T-helper 2 cell treated with Interferon-gamma antibody and Interleukin-4, amounts not matched to agents 5 μg/mL and 100 μg/mL, for 36 hours (primary cell): Measurements from ENCODE around the gene ZC3H7B.

Experiments used
- DNase-seq: peaks from one replicate; pipeline ENCODE4 v3.0.0; 2021; ENCODE audit warnings: low spot score
- H3K27ac Mint-ChIP-seq: one replicate; pipeline ENCODE4 v1.8.0; 2021; ENCODE audit warnings: mild to moderate bottlenecking, mixed read lengths
- H3K27me3 Mint-ChIP-seq: one replicate; pipeline ENCODE4 v1.8.0; 2021; ENCODE audit warnings: low read depth, mixed read lengths
- H3K36me3 Mint-ChIP-seq: one replicate; pipeline ENCODE4 v1.8.0; 2021; ENCODE audit warnings: low read depth, mixed read lengths
- H3K4me1 Mint-ChIP-seq: one replicate; pipeline ENCODE4 v1.8.0; 2021; ENCODE audit warnings: low read depth, mixed read lengths
- H3K4me3 Mint-ChIP-seq: one replicate; pipeline ENCODE4 v1.8.0; 2022; ENCODE audit warnings: mild to moderate bottlenecking, moderate library complexity, mixed read lengths
- H3K9me3 Mint-ChIP-seq: one replicate; pipeline ENCODE4 v1.8.0; 2021; ENCODE audit warnings: mixed read lengths

ZC3H7B gene

DNA sequence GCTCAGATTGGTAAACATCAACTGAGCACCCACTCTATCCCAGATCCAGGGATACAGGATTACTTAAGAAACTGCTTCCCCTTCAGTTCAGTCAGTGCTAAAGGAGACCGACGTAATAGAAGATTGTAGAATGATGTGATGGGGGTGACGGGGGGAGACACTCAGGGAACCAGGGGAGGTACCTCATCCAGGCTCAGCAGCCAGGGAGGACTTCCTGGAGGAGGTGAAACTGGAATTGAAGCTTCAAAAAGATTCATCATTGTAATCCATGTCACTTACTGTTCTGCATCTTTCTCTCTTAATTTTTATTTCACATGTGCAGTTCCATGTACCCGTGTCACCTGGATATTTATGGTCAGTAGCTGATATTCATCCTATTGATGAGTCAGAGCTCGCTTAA lies 61.3 kb downstream of the ZC3H7B start:
- H3K27me3 Mint-ChIP-seq: peaks cover 6% of the 10 kb centered on the region
- no peak overlapping the region for H3K27ac Mint-ChIP-seq
- DNase-seq: no peak

DNA sequence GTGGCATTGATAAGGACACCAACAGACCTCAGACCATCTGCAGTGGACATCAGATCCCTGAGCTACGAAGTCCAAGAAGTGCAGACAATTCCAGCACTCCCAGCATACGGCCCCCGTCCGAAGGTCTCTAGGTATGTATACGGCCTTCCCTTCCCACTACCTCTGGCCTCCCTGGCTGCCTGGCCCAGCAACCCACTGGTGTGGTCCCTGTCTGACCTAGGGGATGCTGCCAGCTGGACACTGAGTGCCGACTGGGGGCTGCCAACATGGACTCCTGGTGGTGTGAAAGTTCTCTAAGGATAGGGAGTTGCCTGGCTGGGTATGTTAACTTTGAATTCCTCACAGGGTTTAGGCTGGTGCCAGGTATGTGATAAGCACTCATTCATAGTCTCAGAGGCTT lies 62.9 kb downstream of the ZC3H7B start:
- DNase-seq: no peak
- H3K9me3 Mint-ChIP-seq: no peaks in the 10 kb centered on the region
- H3K4me3 Mint-ChIP-seq: no peak overlapping the region
- peaks cover 6% of the 10 kb centered on the region for H3K27me3 Mint-ChIP-seq
- no peaks in the 10 kb centered on the region for H3K4me1 Mint-ChIP-seq
- peaks cover 1% of the 10 kb centered on the region for H3K36me3 Mint-ChIP-seq
- H3K27ac Mint-ChIP-seq: no peak overlapping the region

More for the DNA sequence above, 61.3 kb downstream of the ZC3H7B start:
- Mint-ChIP-seq H3K4me3 (no peak overlapping the region), H3K9me3 (no peaks in the 10 kb centered on the region), H3K4me1 (no peaks in the 10 kb centered on the region), H3K36me3 (peaks cover 4% of the 10 kb centered on the region)

DNA sequence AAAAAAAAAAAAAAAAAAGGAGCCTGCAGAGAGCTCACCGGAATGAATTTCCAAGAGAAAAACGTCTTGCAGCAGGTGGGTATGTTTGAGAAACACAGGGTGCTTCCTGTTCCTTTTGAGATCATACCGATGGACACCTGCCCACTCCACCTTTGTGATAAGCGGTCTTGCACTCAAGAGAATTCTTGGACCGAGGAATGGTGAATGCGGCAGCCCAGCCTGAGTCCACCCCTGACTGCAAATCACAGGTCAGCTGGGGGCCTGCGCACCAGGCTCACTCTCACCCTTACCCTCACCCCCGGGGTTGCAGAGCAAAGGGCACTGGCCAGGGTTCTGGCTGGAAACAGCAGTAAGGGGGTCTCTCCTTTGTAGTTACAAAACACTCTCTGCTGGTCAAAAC lies 63.6 kb downstream of the ZC3H7B start:
- no peaks in the 10 kb centered on the region for H3K9me3 Mint-ChIP-seq
- H3K27me3 Mint-ChIP-seq: peaks cover 6% of the 10 kb centered on the region
- no peaks in the 10 kb centered on the region for H3K36me3 Mint-ChIP-seq
- DNase-seq: no peak
- H3K27ac Mint-ChIP-seq: no peak overlapping the region
- no peaks in the 10 kb centered on the region for H3K4me1 Mint-ChIP-seq
- no peak overlapping the region for H3K4me3 Mint-ChIP-seq

DNA sequence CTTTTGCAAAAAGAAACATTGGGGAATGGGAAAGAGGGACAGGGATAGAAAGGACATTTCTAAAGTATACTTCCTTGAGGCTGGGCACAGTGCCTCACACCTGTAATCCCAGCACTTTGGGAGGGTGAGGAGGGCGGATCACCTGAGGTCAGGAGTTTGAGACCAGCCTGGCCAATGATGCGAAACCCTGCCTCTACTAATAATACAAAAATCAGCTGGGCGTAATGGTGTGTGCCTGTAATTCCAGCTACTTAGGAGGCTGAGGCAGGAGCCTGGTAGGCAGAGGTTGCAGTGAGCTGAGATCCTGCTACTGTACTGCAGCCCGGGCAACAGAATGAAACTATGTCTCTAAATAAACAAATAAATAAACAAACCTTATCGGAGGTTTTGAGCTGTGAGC lies 64.1 kb downstream of the ZC3H7B start:
- no peak for DNase-seq
- no peaks in the 10 kb centered on the region for H3K9me3 Mint-ChIP-seq
- H3K27ac Mint-ChIP-seq: no peak overlapping the region
- no peak overlapping the region for H3K4me3 Mint-ChIP-seq
- H3K36me3 Mint-ChIP-seq: no peaks in the 10 kb centered on the region
- peaks cover 6% of the 10 kb centered on the region for H3K27me3 Mint-ChIP-seq
- no peaks in the 10 kb centered on the region for H3K4me1 Mint-ChIP-seq

DNA sequence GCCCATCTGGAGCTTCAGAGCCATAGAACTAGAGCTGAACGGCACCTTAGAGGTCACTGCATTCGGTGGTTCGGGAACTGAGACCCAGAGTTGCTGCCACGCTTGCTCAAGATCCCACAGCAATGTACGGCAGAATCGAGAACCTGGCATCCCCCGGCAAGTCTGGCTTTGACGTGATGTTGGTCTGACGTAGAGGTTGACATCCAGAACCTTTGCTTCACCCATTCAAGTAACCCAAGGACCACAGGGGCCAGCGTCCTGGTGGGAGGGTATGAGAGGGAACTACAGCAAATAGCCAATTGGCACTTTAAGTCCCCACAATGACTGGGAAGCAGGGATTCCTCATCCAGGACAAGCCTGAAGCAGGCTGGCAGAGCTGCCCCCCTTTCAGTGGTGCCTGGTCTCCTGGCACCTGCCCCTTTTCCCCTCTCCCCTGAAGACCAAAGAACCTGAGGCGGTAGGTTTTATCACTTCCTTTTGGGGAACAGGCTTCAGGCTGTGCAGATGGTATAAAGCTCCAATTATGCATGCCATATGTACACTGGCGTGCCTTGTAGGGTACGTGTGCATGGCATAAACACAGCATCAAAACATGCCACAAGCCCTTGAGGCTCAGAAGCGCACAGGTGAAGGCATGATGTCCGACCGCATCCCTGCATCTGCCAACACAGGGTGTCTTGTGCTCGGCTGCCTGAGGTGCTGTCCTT lies 65.2 kb downstream of the ZC3H7B start:
- peaks cover 8% of the 10 kb centered on the region for H3K27me3 Mint-ChIP-seq
- H3K9me3 Mint-ChIP-seq: no peaks in the 10 kb centered on the region
- H3K36me3 Mint-ChIP-seq: no peaks in the 10 kb centered on the region
- DNase-seq: no peak
- no peak overlapping the region for H3K27ac Mint-ChIP-seq
- no peaks in the 10 kb centered on the region for H3K4me1 Mint-ChIP-seq
- H3K4me3 Mint-ChIP-seq: no peak overlapping the region

DNA sequence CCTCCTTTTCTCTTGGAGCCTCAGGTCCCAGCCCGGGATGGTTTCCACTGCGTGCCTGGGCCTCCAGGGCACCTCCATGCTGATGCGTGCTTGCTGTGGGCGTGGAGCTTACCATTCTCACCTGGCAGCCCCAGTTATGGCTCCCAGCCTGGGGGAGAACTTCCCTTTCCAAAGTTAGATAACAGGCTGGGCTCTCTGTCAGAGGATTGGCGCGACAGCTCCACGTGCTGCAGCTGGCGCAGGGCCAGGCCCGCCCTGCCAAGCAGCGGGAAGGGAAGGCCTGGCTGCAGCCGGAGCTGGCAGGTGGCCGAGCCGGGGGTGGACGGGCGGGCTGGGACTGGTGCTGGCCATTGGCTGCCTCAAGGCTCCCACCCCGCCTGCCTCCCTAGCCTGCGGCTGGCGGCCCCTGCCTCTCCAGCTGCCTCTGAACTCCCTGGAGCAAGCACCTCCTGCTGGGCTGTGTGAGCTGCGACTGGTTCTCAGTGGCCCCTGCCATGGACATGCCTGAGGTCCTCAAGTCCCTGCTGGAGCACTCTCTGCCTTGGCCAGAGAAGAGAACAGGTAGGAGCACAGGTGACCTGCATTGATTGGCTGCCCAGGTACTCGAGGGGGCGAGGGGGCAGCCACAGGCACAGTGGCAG lies 65.8 kb downstream of the ZC3H7B start:
- no peak overlapping the region for H3K4me3 Mint-ChIP-seq
- no peaks in the 10 kb centered on the region for H3K4me1 Mint-ChIP-seq
- DNase-seq: no peak
- H3K27me3 Mint-ChIP-seq: peaks cover 8% of the 10 kb centered on the region
- no peaks in the 10 kb centered on the region for H3K36me3 Mint-ChIP-seq
- H3K27ac Mint-ChIP-seq: no peak overlapping the region
- no peaks in the 10 kb centered on the region for H3K9me3 Mint-ChIP-seq

DNA sequence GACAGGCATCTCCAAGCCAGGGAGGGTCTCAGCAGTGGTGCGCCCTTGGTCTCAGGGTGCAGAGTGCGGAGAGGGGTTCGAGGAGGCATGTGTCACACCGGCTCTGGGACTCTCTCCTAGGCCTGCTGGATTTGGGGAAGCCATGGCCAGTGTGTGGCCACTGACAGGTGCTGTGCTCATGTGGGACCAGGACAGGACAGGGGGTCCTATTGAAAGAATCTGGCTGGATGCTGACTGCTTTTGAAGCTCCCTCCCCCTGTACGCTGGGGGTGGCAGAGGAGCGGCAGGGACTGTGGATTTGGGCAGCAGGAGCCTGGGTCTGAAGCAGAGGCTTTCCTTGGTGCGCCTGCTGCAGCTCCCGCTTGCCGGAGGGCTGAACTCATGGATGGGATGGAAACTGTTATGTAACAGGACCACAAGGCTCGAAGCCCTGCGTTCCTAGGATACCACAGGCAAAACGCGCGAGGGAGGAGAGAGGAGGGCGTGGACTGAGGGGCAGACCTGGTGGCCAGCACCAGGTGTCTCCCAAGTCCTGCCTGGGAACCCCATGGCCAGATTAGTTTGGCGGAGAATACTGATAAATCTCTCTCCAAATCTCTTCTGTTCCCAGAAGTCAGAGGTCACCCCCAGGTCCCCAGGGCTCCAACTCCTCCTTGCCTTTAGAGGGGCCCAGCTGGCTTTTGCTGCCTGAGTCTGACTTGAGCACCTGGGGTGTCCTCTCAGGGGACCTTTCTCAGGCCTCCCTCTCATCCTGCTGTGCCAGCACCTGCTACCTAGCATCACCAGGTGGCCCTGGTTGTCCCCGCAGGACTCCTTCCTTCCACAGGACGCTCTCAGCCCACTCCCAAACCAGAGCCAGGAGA lies 66.6 kb downstream of the ZC3H7B start:
- H3K4me1 Mint-ChIP-seq: no peaks in the 10 kb centered on the region
- H3K27me3 Mint-ChIP-seq: peaks cover 8% of the 10 kb centered on the region
- no peaks in the 10 kb centered on the region for H3K9me3 Mint-ChIP-seq
- no peaks in the 10 kb centered on the region for H3K36me3 Mint-ChIP-seq
- no peak overlapping the region for H3K27ac Mint-ChIP-seq
- no peak for DNase-seq
- H3K4me3 Mint-ChIP-seq: no peak overlapping the region

DNA sequence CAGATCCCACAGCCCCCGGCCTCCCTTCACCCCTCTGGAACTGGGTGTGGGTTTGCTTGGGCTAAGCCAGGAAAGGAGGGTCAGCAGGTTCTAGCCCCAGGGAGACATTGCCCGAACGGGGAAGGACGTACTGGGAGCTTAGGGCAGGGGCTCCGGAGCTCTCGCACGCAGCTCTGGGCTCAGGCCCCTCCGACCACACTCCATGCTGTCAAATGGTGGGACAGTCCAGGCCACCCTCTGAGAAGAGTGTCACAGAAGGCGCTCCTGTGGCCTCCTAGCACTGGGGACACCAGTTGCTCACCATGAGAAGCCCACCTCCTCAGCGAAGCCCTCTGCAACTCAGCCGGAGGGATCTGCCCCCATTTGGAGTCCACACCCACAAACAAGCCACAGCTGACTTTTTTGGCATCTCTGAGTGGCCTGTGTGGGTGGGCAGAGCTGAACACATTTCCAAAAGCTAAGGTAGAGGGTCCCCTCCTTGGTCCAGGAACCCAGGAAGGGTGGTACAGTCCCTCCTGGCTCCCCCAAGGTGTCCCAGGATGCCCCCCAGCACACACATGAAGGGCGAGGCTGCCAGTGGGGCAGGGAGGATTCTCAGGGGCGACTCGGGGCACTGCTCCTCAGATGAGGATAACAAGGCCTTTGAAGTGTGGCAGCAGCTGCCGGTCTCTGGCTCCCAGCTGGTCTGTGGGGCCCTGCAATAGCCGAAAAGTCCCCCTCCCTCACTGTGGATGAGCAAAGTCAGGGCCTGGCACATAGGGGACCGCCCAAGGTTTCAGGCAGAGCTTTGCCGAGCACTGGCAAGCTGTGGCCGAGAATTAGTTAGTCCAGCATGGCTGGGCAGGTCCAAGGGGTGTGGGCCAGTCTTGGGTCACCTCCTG lies 67.5 kb downstream of the ZC3H7B start:
- H3K9me3 Mint-ChIP-seq: no peaks in the 10 kb centered on the region
- no peak overlapping the region for H3K4me3 Mint-ChIP-seq
- H3K27me3 Mint-ChIP-seq: peaks cover 8% of the 10 kb centered on the region
- no peak overlapping the region for H3K27ac Mint-ChIP-seq
- DNase-seq: no peak
- no peaks in the 10 kb centered on the region for H3K4me1 Mint-ChIP-seq
- H3K36me3 Mint-ChIP-seq: no peaks in the 10 kb centered on the region

DNA sequence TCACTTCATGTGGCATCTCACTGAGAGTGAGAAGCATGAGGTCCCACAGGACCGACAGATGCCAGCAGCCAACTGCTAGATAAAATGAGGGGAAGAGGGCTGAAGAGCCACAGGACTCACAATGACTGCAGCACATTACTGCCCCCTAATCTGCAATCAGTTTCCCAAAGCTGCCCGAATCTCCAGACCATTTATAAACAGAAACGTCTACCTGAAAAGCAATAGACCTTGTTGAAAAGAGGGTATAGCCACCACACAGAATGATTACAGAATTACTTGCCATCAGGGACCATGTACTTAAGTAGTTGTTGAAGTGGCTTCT lies 68.1 kb downstream of the ZC3H7B start:
- H3K9me3 Mint-ChIP-seq: no peaks in the 10 kb centered on the region
- no peaks in the 10 kb centered on the region for H3K4me1 Mint-ChIP-seq
- no peak overlapping the region for H3K27ac Mint-ChIP-seq
- H3K36me3 Mint-ChIP-seq: no peaks in the 10 kb centered on the region
- H3K4me3 Mint-ChIP-seq: no peak overlapping the region
- DNase-seq: no peak
- peaks cover 8% of the 10 kb centered on the region for H3K27me3 Mint-ChIP-seq

DNA sequence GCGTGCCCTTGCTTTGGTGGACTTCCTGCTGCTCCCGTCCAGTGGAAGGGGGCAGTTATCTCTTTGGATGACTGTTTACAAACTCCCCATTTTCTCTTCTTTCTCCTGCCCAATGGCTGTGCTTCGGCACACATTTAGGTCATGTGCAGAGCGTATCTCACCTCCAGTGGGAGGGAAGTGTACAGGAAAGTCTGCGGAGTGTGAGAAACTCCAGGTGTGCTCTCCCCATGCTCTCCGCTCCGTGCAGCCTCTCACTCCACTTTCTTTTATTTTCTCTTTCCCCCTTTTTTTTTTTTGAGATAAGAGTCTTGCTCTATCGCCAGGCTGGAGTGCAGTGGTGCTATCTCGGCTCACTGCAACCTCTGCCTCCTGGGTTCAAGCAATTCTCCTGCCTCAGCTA lies 68.5 kb downstream of the ZC3H7B start:
- Mint-ChIP-seq H3K36me3 (no peaks in the 10 kb centered on the region), H3K4me3 (no peak overlapping the region), H3K9me3 (no peaks in the 10 kb centered on the region), H3K27ac (no peak overlapping the region), H3K4me1 (no peaks in the 10 kb centered on the region), H3K27me3 (peaks cover 8% of the 10 kb centered on the region)
- no peak for DNase-seq

DNA sequence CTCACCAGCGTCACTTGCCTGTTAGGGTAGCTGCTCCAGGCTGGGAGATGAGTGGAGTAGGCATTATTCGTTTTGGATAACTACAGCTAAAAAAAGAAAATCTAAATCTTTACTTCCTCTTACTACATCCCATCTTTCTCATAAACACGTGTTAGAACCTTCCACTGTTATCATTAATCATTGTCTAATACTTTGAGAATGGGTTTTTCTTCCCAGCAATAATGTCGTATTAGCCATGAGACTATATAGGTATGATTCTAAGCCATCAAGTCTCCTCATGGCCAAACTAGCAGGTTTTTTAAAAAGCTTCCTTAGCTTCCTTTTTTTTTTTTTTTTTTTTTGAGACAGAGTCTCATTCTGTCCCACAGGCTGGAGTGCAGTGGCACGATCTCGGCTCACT lies 76.5 kb downstream of the ZC3H7B start:
- no peak for DNase-seq
- Mint-ChIP-seq H3K9me3 (no peaks in the 10 kb centered on the region), H3K4me1 (peaks cover 7% of the 10 kb centered on the region), H3K27ac (no peak overlapping the region), H3K36me3 (no peaks in the 10 kb centered on the region), H3K4me3 (no peak overlapping the region), H3K27me3 (peaks cover 4% of the 10 kb centered on the region)

DNA sequence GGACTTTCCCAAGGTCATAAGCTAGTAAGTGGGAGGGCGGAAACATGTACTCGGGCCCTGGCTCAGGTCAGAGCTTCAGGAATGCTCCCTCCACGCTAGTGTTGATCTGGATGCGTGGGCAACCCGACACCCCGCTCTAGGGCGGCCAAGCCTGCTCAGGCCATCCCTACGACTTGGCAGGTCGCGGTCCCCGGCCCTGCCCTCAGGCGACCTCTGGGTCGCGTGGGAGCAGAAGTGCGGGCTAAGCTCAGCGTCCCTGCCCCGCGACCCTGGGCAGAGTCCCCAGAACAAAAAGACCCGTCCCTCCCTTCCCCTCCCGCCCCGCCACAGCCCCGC lies 79.6 kb downstream of the ZC3H7B start:
- DNase-seq: no peak
- peaks cover 4% of the 10 kb centered on the region for H3K27me3 Mint-ChIP-seq
- no peak overlapping the region for H3K27ac Mint-ChIP-seq
- H3K36me3 Mint-ChIP-seq: no peaks in the 10 kb centered on the region
- H3K4me3 Mint-ChIP-seq: peak overlapping the region; percentile 89
- H3K9me3 Mint-ChIP-seq: no peaks in the 10 kb centered on the region
- peaks cover 10% of the 10 kb centered on the region for H3K4me1 Mint-ChIP-seq

DNA sequence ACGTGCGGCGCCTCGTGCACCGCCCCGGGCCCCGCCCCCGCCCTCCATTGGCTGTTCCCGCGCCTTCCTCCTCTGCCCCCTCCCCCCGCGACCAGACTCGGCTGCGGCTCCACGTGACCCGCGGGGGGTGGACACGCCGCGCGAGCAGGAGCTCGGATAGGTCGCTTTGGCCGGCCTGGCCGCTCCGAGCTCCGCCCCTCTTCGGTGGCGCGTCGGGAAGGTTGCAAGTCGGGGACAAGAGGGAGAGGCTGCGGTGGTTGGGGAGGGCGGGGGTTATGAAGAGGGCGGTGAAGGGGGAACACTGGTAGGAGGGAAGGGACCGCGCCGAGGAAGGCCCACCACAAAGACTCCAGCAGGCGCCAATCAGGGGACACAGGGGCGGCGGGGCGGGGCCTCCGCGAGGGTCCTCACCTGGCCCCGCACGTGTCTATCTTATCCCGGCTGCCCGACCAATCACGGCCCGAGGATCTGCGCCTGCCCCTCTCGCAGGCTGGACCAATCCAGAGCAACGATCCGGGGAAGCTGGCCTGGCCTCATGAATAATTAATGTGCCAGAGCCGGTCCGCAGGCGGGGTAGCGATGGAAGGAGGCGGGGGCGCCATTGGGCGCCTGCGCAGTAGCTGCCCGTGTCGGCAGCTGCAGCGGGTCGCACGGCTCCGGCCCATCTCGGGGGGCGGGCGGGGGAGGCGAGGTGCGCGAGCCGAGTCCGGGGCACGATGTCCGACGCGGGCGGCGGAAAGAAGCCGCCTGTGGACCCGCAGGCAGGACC lies 80.2 kb downstream of the ZC3H7B start, which contains the start of gene TEF:
Gene TEF (plus strand): TSS at position 614 of the 769 bp plus-strand sequence. CDS start 103 bp downstream, at position 717.
- Mint-ChIP-seq H3K27me3 (peaks cover 4% of the 10 kb centered on the region), H3K4me3 (peak within 1 kb of the TSS; percentile 89), H3K36me3 (no peaks in the 10 kb centered on the region), H3K4me1 (peaks cover 10% of the 10 kb centered on the region), H3K9me3 (no peaks in the 10 kb centered on the region), H3K27ac (peak within 1 kb of the TSS; percentile 96)
- DNase-seq: peak; percentile 97
